HG03280 (cell line): ENCODE data around the gene CEBPA.
A peak's percentile ranks its signal among the peaks of the same experiment; 100 is the strongest.

Experiments
- ATAC-seq: cut with Tn5 transposase; IDR thresholded peaks from one replicate; pipeline ENCODE4 v1.9.1; 2021; ENCODE audit warnings: mild to moderate bottlenecking, moderate library complexity; ENCODE audit not compliant: unreplicated experiment

Gene CEBPA

DNA sequence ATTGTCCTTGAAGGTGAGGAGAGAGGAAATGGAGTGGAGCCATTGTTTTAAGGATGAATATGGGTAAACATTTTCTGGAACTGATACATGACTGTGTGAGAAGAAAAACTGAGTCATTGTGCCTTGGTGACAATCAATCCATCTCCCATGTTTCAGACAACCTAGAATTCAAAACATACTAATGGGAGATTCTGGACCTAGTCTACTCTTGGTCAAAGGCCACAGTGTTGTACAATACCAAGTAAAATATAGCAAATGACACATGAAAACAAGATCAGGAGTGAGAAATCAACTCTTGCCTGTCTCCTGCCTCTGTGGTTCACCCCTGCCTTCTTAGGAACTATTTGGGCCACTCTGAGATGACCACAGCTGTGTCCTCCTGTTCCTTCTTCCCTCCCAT is 13.1 kb downstream of the CEBPA start:
- ATAC-seq, result no peak

DNA sequence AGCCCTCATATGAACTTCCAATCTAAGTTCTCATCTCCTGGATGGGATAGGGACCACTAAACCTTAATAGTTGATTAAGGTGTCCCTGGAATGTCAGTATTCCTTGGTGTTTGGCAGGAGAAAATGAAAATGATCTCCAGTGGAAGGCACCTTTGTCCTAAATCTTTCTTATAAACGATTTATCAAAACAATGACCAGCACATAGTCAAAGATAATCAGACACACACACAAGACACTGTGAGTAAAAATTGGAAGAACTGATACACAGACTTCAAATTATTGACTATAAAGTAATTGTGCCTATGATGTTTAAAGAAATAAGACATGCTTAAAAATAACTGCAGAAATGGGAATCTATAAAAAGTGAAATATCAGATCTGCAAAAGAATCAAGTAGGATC is 13.7 kb downstream of the CEBPA start:
- no peak for ATAC-seq

DNA sequence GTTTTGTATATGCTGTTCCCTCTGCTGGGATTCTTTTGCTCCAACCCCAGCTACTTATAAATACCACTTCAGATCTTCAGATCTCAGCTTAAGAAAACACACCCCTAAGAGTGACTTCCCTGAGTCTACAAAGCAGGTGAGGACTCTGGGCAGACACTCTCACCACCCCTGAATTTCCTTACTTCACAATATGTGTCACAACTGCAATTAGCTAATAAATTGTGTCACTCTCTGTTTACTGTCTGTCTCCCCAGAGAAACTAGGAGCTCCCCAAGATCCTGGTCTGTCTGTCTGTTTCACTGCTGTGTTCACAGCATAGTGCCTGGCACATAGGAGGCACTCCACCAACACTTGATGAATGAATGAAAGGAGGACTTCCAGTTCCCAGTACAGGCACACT is 14.4 kb downstream of the CEBPA start:
- no peak for ATAC-seq

DNA sequence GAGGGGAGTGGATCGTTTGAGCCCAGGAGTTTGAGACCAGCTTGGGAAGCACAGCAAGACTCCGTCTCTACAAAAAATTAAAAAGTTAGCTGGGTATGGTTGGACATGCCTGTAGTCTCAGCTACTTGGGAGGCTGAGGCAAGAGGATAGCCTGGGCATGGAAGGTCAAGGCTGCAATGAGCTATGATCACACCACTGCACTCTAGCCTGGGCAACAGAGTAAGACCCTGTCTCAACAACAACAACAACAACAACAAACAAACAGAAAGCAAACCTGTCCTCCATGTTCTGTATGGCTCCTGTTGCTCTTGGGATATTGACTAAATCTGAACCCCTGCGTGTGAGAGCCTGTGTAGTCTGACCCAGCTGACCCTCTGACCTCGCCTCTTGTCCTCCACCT is 14.9 kb downstream of the CEBPA start:
- ATAC-seq, result no peak

DNA sequence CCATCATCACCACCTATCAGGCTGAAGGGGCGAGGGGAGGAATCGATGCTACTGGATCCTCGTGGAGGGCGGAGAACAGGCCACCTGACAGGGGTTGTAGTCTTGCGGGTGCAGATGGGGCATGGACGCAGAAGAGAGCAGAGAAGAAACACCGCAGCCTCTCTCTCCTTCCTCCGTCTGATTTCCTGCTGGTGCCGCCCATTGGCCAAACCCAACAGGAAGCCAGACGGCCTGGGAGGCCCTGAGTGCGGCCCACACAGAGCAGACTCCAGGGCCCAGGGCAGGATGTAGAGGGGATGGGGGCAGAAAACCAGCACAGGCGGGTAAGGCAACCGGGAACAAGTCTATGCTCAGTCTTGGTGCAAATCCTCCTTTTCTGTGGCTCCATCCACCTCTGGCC is 15.4 kb downstream of the CEBPA start:
- no peak for ATAC-seq

DNA sequence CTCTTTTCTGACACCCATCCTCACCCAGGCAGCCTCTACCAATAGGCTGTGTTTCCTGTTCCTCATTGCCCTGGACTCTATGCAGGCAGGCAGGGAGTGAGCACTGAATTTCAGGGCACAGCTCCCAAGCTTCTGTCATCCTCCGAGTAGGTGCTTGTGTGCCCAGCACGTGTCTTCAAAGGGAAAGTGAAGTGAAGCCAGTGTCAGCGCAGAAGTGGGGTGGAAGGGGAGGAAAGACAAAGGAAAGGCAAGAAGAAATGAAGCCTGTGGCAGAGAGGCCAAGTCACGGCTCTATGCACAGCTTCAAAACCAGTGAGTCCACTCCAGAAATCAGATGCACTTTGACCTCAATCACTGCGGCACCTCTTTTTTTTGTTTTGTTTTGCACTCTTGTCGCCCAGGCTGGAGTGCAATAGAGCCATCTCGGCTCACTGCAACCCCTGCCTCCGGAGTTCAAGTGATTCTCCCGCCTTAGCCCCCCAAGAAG is 16.9 kb downstream of the CEBPA start:
- ATAC-seq, result no peak

DNA sequence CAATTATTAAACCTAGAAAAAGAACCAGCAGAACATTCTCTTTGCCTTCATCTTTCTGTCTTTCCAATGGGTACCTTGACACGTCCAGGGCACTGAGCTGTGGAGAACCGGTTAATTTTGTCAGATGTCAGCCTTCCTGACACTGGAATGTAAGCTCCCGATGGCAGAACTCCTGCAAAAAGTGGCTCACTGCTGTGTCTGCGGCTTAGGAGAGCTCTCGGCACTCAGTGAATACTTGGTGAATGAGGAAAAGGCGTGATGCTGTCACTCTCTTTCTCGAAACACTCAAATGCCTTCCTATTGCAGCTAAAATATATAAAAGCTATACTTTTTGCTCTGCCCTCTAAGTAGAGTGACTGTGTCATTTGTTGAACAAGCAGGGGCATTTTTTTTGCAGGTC is 17.6 kb downstream of the CEBPA start:
- ATAC-seq, result no peak

DNA sequence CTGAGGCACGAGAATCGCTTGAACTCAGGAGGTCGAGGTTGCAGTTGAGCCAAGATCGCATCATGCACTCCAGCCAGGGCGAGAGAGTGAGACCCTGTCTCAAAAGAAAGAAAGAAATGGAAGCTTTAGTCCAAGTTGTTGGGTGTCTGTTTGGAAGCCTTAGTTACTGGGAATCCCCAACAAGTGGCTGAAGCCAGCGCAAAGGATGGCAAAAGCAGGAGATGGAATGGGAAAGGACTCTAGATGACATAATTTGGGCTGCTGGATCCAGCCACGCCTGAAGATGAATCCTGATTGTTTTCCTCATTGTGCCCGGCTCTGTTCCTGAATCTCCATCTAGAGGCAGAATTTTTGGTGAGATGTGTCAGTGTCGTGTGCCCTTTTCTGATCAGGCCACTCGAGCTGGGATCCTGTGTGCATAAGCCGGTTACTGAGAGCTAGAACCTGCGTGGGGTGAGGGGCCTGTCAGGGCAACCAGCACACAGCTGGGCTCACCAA is 18.1 kb downstream of the CEBPA start:
- ATAC-seq, result no peak

DNA sequence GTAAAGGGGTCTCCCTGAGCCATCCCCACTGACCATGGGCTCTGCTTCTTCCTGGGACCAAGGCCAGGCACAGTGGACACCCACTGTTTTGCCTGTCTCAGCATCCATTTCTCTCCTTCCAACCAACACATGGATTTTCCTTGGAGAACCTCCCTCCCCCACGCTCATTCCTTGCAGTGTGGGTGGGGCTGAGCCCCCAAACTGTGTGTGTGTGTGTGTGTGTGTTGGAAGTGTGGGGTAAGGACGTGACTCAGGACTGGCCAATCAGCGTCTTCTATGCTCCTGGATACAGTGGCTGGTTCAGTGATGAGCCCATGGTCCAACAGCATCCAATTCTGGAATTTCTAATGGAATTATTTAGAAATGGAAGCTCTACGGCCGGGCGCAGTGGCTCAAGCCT is 18.7 kb downstream of the CEBPA start:
- ATAC-seq, result no peak

DNA sequence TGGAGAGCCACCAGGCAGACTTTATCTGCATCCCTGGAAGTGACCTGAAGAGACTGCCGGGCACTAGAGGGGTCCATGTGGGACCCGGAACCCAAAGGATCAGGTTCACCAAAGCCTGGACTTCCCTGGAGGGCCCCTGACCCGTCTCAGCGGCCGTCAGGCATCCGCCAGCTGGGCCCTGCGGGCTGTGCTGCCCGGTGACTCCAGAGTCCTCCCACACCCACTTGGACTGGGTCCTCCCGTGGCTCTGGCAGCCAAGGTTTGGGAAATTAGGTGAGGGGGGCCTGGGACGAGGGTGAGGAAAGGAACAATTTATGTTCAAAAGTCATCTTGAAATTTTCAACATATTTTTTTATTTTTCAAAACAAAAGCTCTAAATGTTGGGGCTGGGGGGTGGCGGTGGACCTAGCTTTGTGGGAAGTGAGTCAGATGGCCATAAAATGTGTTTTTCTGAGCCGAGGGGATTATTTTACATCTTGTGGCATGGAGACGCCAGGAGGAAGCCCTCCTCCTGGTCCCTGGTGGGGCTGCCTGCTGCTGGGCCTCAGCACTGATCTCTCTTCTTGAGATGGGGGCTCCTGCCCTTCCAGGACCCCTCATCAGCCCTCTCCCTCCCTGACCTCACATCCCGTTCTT is 20.2 kb downstream of the CEBPA start:
- no peak for ATAC-seq

DNA sequence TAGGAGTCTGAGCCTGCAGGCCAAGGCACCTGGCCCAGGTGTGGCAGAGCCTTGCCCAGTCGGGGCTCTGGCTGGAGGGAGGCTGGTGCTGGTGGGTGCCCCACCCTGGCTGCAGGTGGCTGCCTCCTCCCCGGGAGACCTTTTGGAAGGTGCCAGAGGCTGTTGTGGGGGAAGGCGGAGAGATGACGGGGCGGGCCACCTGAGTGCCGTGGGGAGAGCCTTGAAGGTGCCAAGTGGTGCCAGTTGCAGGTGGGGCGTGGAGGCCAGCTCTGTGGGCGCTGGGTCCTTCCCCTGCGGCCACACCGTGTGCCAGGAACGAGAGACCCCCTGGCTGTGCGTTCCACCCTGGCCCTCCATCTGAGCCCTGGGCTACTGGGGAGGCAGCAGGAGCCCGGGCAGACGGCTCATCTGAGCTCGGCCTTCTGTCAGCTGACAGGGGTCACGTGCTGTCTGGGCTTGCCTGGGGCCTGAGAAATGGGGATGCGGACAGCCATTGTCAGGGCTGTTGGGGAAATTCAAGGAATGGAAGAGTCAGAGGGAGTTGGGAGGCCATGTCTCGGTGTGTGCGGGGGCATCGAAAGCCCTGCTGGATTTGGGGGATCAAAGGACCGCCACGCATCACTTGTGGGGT is 20.9 kb downstream of the CEBPA start:
- ATAC-seq, result no peak

DNA sequence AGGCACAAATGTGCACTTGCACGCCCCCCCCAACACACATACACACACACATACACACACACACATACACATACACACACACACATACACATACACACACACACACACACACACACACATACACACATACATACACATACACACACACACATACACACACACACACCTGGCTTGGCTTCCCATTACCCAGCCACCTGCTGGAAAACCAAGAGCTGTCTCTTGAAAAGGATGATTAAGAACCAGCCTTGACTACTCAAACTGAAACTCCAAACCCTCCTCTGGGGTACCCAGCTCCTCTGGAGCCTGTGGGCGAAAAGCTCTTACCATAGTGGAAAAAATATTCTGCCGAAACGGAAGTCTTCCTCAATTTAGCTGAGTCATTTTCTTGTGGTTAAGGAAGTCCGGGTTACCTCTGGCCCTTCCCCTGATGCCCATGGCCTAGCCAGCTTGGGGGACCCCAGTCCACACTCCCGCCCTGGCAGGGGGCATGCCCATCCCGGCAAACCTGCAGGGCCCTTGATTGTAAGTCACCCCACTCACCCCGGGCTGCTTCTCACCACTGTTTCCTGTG is 21.9 kb downstream of the CEBPA start:
- peak; percentile 66 for ATAC-seq

DNA sequence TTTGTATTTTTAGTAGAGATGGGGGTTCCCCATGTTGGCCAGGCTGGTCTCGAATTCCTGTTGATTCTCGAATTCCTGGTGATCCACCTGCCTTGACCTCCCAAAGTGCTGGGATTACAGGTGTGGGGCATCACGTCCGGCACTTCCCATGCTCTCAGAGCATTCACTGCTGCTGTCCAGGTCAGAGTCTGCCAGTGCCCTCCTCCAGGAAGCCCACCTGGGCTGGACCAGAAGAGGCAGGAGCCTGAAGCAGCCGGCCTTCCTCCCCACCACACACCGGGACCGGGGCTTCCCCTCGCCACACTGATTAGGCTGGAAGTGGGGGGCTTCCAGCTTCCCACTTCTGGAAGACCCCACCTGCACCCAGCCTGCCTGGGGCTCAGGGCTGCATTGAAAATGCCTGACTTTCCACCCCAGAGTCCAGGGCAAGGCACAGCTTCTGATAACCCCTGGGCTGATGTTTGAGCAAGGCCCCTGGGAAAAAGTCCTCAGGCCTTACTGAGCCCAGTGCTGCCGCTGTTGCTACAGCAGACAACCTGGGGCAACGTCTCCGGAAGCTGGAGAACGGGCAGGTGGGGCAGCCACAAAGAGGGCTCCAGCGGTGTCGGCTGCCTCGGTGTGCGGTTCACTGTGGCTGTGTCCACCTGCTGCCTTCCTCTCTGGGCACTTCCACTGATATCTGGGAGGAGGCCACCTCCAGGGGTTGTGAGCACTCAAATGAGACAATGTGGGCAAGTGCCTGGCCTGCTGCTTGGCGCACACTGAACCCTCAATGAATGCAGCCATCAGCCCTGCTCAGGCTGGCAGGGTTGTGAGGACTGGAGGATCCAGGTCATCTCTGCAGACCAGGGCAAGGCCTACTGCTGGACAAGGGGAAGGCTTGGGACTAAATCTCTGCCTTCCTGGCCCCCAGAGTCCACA is 22.6 kb downstream of the CEBPA start:
- ATAC-seq, result no peak

DNA sequence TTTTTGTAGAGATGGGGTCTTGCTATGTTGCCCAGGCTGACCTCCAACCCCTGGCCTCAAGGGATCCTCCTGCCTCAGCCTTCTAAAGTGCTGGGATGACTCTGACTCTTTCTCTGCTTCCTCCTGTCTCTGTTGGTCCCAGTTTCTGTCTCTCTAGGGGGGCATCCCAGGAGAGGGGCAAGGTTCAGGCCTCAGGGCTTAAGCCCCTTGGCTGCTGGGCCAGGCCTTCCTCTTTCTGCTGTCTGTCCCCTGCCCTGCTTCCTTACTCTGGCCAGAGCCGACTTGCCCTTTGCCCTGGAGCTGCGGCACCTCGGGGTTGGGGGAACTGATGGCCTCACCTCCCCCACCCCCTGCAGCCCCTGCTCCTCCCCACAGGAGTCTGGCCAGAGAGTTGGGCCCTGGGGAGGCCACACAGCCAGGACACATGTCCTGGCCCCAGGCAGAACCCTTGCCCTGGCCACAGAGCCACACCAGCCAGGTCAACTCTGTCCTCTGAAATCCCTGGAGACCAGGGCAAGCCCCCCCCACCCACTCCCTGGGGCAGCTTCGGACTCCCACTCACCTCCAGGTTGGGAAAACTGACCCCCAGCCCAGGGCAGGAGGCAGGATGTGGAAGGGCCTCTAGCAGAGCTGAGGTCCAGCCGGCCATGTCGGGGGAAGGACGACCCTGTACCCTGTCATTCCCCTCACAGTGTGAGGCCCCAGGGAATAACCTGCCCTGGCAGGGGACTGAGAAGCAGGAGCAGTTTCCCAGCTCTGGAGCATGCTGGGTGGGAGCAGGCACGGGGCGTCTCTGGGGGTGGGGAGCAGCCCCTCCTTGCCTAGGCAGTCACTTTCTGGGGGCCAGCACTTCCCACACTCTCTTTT is 23.7 kb downstream of the CEBPA start:
- ATAC-seq, result no peak

DNA sequence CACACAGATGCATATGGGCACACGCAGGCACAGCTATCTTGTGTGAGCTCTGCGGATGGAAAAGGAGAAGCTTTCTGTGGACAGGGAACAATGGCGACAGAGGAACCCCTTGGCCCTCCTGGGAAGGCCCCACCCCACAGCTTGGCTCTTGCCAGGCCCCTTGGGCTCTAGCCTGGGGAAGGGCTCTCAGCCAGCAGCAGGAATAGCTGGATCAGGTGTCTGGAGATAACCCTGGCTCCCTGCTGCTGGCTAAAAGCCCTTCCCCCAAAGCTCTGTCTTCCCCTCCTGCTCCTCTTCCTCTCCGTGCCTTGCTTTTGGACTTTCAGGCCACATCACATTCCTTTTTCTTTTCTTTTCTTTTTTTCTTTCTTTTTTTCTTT is 24.3 kb downstream of the CEBPA start:
- no peak for ATAC-seq

DNA sequence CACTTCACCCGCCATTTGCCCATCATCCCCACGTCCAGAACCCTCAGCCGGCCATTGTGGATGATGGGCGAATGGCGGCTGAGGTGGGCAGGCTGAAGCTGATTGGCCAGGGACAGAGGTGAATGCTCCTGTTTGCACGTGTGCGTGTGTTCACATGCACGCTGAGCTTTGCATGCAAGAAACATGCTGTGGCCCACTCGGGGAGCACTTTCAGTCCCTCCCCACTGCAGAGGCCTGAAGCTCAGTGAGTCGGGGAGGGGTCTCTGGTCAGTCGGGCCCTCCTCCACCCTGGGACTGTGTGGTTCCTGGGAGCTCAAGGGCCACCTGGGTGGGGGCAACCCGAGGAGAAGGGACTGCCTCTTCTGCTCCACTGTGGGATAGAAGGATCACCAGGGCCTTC is 24.9 kb downstream of the CEBPA start:
- ATAC-seq, result no peak

DNA sequence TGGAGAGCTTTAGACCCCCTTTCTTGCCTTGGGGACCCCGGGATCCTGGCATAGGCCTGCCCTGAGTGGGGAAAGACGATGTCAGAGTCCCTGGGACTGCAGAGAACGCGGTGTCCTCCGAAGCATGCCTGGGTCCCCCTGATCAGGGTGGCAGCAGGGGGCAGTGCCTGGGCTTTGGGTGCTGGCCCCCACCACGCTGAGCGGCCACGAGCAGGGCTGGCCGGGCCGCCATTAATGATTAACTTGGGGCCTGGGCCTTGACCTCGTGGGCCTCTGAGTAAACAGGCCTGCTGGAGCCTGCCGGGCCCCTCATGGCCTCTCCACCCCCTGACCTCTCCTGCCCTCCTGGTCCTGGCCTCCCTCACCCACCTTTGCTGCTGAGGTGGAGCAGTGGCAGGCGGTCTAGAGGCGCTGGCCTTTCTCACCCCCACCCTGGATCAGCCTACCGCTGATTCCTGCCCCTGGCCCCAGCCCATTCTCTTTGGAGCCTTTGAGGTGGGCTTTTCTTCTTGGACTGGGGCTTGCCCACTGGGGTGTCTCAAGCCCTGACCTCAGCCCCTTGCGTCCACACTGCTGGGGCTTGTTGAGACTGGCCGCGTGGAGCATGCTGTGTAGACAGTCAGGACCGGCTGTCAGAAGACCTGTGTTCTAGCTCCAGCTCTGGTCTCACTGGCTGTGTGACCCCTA is 26.3 kb downstream of the CEBPA start:
- no peak for ATAC-seq

DNA sequence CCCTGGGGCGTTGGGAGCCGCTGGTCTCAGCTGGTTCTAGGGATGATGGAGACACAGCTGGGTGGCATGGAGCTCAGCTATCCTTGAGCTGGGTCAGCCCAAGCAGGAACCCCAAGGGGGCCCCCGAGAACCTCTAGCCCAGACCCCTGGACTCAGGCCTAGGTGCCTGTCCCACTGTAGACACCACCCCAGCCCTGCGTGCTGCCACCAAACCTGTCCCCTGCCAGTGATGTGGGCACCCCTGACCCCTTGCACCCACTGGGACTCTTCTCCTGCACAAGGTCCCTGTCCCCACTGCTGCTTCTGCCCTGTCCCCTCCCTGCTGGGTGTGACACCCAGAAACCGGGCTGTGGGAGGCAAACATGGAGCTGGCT is 26.8 kb downstream of the CEBPA start:
- ATAC-seq, result no peak

DNA sequence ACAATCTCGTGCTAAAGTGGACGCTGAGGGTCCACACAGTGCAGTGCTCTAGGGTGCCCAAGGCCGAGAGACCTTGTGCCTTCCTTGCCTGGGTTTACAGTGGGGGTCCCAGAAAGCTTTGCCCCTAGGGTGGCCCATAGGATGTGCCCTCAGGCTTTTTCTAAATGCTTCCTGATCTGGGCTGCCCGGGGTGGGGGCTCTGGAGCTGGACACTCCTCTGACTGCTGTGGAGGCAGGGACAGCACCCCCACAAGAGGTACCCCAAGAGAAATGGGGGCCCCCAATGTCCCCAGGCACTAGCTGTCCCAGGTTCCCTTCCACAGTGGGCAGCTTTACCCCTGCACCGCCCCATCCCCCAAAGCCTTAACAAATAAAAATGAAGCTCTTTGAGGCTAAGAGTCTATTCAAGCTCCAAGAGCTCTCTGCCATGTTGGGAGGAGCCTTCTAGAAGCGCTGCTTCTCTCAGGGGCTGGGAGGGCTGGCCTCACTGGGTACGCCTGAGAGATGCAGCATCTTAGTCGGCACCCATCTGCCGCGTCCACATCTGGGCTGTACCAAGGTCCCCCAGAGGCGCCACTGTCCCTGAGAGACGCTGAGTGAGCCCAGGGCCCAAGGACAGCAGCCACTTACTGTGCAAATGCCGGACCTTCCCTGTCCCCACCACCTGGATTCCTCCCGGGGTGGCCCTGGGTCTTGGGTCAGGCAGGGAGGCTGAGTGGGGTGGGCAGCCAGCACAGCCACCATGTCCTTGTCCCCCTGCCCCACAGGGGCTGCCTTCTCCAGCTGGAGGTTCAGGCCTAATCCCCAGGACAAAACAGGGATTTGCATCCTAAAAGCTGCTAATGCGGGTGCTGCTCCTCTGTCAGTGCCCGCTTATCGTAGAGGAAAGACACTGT is 27.4 kb downstream of the CEBPA start:
- ATAC-seq, result no peak
